WI38 (cell line): ENCODE data around the gene MEGF9.

ENCODE experiments used
- H3K4me3 ChIP-seq: 2 replicates; pipeline ENCODE4 v1.5.1; 2011; ENCODE audit warnings: low read depth, mild to moderate bottlenecking, control low read depth, low read length
- TF ChIP-seq, protein P1 (sequence below): IDR thresholded peaks from 2 replicates; pipeline ENCODE4 v1.5.1; 2012; ENCODE audit warnings: low read depth, mild to moderate bottlenecking, control low read depth, low read length

The MEGF9 gene

DNA sequence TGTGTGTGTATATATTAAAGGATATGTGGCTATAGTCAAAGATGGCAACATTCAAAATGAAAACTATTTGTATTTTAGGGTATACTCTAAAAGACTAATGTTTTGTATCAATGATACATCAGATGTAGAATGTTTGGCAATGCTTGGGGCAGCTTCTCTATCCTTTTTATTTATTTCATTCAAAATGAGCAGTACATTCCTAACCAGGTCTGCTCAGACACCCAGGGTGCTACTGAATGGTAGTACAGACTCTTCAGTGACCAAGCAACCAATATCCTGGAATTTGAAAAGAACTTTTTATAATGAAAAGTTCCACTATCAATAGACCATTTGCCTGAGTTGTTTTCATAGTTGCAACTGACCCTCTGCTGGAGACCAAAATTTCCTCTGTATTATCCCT lies 23.9 kb downstream of the MEGF9 start:
- TF ChIP-seq, protein P1, sequence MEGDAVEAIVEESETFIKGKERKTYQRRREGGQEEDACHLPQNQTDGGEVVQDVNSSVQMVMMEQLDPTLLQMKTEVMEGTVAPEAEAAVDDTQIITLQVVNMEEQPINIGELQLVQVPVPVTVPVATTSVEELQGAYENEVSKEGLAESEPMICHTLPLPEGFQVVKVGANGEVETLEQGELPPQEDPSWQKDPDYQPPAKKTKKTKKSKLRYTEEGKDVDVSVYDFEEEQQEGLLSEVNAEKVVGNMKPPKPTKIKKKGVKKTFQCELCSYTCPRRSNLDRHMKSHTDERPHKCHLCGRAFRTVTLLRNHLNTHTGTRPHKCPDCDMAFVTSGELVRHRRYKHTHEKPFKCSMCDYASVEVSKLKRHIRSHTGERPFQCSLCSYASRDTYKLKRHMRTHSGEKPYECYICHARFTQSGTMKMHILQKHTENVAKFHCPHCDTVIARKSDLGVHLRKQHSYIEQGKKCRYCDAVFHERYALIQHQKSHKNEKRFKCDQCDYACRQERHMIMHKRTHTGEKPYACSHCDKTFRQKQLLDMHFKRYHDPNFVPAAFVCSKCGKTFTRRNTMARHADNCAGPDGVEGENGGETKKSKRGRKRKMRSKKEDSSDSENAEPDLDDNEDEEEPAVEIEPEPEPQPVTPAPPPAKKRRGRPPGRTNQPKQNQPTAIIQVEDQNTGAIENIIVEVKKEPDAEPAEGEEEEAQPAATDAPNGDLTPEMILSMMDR, result no peak
- H3K4me3 ChIP-seq, result no peak overlapping the region

DNA sequence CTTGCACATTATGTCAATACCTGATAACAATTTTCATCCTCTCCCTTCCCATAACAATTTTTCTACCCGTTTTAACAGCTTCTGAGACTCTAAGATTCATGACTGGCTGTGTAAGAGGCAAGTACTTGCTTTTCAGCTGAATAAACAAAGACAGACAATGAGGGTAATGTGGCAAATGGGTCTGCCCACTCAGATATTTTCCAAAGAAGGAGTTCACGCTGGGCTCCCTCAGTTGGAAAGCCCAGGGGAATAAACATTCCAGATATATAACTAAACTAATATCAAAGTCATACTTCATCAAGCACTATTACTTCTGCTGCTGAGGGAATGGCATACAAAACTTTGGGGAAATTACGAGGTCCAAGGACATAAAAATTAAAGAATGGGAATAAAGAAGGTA lies 24.4 kb downstream of the MEGF9 start:
- H3K4me3 ChIP-seq, result no peak overlapping the region
- TF ChIP-seq, protein P1, result no peak

DNA sequence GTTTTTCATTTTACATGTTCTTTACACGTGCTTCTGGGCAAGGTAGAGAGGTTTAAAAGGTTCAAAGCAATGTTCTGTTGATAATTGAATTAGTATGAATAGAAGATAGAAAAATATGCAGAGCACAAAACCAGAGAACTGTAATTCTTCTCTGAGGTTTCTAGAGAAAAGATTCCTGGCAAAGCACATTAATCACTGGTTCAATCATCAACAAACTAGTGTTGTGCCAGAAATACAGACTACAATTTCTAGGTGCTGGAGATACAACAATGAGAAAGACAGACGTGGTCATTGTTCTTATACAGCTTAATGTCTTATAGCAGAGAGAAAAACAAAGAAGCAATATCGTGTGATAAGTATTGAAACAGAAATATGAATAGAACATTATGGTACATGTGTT lies 25.5 kb downstream of the MEGF9 start:
- H3K4me3 ChIP-seq, result no peak overlapping the region
- TF ChIP-seq, protein P1, result no peak

DNA sequence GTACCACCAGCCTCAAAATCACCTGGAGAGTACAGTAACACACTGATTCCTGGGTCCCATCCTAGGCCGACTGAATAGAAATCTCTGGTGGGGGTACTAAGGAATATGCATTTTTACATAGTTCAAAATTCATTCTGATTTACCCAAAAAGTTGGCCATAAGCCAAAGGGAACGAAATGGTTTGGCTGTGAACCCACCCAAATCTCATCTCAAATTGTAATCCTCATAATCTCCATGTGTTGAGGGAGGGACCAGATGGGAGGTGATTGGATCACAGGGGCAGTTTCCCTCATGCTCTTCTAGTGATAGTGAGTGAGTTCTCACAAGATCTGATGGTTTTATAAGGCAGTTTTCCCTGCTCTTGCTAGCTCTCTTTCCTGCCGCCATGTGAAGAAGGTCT lies 31.1 kb downstream of the MEGF9 start:
- TF ChIP-seq, protein P1, result no peak
- no peak overlapping the region for H3K4me3 ChIP-seq

DNA sequence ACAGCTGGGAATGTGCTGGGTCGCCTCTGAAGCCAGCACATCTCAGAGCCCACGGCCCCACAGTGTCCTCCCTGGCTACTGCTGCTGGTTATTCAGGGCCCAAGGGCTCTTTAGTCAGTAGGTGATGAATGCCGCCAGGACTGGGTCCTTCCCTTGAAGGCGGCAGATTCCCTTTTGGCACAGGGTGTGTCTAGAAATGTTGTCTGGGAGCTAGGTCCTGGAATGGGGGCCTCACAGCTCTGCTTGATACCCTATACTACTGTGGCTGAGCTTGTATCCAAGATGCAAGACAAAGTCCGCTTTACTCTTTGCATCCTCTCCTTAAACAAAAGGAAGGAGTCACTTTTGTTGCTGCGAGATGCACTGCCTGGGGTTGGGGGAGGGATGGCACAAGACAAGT lies 33.1 kb downstream of the MEGF9 start:
- no peak overlapping the region for H3K4me3 ChIP-seq
- TF ChIP-seq, protein P1, result no peak

DNA sequence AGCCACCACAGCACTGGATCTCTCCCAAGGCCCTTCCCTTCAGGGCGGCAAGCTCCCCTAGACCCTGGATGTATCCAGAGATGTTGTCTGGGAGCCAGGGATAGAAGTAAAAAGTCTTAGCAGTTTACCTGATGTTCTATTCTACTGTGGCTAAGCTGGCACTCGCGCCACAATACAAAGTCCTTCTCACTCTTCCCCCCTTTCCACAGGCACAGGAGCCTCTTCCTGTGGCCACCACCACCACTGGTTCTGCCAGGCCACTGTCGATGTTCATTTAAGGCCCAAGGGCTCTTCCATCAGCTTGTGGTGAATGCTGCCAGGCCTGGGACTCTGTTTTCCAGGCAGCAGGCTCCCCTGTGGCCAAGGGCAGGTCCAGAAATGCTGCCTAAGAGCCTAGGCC lies 33.7 kb downstream of the MEGF9 start:
- no peak overlapping the region for H3K4me3 ChIP-seq
- TF ChIP-seq, protein P1, result no peak

DNA sequence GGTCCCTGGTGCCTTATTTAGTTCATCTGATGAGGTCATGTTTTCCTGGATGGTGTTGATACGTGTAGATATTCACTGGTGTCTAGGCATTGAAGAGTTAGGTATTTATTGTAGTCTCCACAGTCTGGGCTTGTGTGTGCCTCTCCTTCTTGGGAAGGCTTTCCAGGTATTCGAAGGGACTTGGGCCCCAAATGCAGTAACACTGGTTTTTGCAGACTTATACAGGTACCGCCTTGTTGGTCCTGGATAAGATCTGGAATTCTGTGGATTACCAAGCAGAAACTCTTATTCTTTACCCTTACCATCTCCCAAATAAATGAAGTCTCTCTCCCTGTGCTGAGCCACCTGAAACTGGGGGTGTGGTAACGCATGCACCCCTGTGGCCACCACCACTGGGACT lies 34.1 kb downstream of the MEGF9 start:
- TF ChIP-seq, protein P1, result no peak
- no peak overlapping the region for H3K4me3 ChIP-seq
